ENCODE measurements around the gene ANXA1. TPM values are rescaled to one million over a fixed set of nuclear protein-coding genes. Genes with fewer than 3 reads are reported as not detected.

The ANXA1 gene
- total and polyA plus RNA-seq, 7 donors, result 52.5 to 214 (median 135) TPM

DNA sequence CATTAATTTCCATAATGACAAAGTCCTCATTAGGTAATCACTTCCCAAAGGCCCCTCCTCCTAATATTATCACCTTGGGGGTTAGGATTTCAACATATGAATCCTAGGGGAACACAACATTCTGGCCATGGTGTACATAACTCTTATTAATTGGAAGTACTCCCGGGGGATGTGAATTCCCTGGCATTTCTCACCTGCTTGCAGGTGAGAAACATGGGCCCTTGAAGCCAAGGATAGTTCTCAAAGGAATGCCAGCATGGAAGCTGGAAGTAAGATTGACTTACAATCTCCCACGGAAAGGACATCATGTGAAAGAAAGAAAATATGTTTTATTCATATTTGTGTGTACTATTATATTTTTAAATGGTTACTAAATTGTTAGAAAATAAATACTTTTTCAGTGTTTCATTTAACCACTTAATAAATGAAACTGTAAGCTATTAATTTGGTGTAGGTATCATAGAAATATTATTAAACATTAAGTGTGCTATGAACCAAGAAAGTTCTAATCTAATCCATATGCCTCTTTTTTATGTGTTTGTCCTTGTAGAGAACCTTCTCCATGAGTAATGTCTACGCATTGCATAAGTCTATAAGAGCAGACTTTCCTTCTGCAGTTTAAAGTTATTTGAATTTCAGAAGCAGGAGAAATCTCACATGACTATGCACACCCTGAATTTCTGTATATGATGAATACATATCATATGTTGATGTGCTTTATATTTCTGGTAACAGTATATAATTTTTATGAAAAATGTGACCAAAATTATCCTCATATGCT, 59.4 kb downstream of the ANXA1 start:
- intact Hi-C loops (cut with DNase I), result no loop called here
- no peak for TF ChIP-seq EP300 (IDR thresholded peaks at IDR 0.05)
- no peaks in the 10 kb centered on the region for H3K27me3 ChIP-seq
- H3K9me3 ChIP-seq, result no peaks in the 10 kb centered on the region
- WGBS, 2 donors, result 56 to 66% methylated on average over 3 of the region's 3 CpGs
- no peaks in the 10 kb centered on the region for H3K4me1 ChIP-seq
- no peak overlapping the region for H3K4me3 ChIP-seq
- no peaks in the 10 kb centered on the region for H3K36me3 ChIP-seq
- DNase-seq, result no peak
- no peak overlapping the region for H3K27ac ChIP-seq

DNA sequence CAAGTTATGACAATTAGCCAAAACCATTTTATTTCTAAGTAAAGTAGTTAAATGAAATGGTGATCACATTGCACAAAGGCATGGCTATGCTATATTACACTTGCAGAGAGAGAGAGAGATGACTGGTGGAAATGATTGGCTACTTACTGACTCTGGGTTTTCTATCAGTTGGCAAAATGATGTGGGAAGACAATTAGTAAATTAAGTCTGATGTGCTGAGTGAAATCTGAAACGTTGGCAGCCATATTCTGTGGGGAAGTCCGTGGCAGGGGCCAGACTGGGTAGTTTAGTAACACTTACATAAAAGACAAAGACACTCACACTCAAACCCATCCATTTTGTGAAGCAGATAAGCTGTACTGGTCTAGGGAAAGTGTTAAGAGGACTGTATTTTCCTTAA, 61.6 kb downstream of the ANXA1 start:
- 55 to 62% methylated on average over 2 of the region's 2 CpGs for WGBS, 2 donors
- intact Hi-C loops (cut with DNase I), result no loop called here

DNA sequence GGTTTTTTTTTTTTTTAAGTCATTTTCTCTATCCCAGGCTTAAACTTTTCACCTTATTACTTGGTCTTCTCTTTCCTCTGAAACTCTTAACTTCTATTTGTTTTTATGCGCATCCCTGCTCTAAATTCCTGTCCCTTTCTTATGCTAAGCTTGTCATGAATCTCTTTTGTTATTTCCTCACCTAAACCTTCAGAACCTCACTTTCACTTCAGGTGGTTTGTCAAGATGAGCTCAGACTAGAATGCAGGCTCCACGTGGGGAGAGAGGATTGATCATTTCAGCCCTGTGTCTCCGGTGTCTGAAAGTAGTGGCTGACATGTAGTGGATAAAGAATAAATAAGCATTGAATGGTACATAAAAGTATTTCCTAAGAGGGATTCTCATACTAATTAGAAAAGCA, 63.6 kb downstream of the ANXA1 start:
- WGBS, 2 donors, result 56 to 61% methylated on average over 3 of the region's 3 CpGs
- no peaks in the 10 kb centered on the region for H3K27me3 ChIP-seq

More for the DNA sequence above, 61.6 kb downstream of the ANXA1 start:
- TF ChIP-seq POLR2AphosphoS5 (IDR thresholded peaks at IDR 0.05), result no peak
- Histone ChIP-seq H3K9me3 (no peaks in the 10 kb centered on the region), H3K36me3 (no peaks in the 10 kb centered on the region), H3K4me1 (no peaks in the 10 kb centered on the region), H3K27ac (no peak overlapping the region), H3K27me3 (no peaks in the 10 kb centered on the region), H3K4me3 (no peak overlapping the region)
- DNase-seq, result no peak

DNA sequence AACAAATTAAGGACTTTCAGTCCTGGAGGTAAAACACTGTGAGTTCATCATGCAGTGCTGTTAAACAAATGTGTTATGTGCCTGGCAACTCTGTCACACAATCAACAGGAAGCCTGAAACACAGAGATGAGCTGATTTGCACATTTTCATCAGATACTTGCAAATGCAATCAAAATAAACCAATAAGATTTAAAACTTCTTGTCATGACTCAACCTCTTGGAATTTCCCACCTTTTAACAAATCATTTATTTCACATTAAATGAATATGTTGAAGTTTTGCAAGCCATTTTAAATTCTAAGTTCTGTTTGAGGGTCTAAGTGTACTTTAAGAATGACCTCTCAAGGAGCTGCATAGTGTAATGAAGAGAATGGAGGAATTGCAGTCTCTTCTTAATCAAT, 64.4 kb downstream of the ANXA1 start:
- no peak for DNase-seq
- no peak overlapping the region for H3K27ac ChIP-seq
- no peaks in the 10 kb centered on the region for H3K4me1 ChIP-seq
- no peaks in the 10 kb centered on the region for H3K27me3 ChIP-seq
- no peak overlapping the region for H3K4me3 ChIP-seq
- intact Hi-C loops (cut with DNase I), result no loop called here
- no peaks in the 10 kb centered on the region for H3K9me3 ChIP-seq
- H3K36me3 ChIP-seq, result no peaks in the 10 kb centered on the region
- TF ChIP-seq, protein P1, sequence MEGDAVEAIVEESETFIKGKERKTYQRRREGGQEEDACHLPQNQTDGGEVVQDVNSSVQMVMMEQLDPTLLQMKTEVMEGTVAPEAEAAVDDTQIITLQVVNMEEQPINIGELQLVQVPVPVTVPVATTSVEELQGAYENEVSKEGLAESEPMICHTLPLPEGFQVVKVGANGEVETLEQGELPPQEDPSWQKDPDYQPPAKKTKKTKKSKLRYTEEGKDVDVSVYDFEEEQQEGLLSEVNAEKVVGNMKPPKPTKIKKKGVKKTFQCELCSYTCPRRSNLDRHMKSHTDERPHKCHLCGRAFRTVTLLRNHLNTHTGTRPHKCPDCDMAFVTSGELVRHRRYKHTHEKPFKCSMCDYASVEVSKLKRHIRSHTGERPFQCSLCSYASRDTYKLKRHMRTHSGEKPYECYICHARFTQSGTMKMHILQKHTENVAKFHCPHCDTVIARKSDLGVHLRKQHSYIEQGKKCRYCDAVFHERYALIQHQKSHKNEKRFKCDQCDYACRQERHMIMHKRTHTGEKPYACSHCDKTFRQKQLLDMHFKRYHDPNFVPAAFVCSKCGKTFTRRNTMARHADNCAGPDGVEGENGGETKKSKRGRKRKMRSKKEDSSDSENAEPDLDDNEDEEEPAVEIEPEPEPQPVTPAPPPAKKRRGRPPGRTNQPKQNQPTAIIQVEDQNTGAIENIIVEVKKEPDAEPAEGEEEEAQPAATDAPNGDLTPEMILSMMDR (IDR thresholded peaks at IDR 0.05), result no peak
- TF ChIP-seq EP300 (IDR thresholded peaks at IDR 0.05) (no peak), POLR2AphosphoS5 (IDR thresholded peaks at IDR 0.05) (no peak), POLR2A (IDR thresholded peaks at IDR 0.05) (no peak)

More for the DNA sequence above, 63.6 kb downstream of the ANXA1 start:
- no peak for DNase-seq
- Histone ChIP-seq H3K27ac (no peak overlapping the region), H3K9me3 (no peaks in the 10 kb centered on the region), H3K36me3 (no peaks in the 10 kb centered on the region), H3K4me3 (no peak overlapping the region), H3K4me1 (no peaks in the 10 kb centered on the region)
- TF ChIP-seq POLR2A (IDR thresholded peaks at IDR 0.05), result no peak
- TF ChIP-seq EP300 (IDR thresholded peaks at IDR 0.05), result no peak
- no peak for TF ChIP-seq POLR2AphosphoS5 (IDR thresholded peaks at IDR 0.05)
- TF ChIP-seq, protein P1 (IDR thresholded peaks at IDR 0.05), result no peak
- intact Hi-C loops (cut with DNase I), result no loop called here

Other genes starting within 250 kb of the ANXA1 start
- 100 to 1,000 TPM; 241 to 353 (median 300) TPM for gene ALDH1A1, start 198.8 kb upstream of the ANXA1 start, total RNA-seq
- gene ALDH1A1, start 198.8 kb upstream of the ANXA1 start, polyA plus RNA-seq, result 100 to 1,000 TPM in 2 of 3 donors, 10 to 100 TPM in 1; 52.6 to 186 (median 166) TPM

Measured in sigmoid colon (tissue), 7 donors.